Skin epidermis (tissue), 12 donors: ENCODE measurements around the gene GSTO2.

ENCODE experiments used
- H3K27ac ChIP-seq, 21 experiments: fragments of 200-600 bp; sonication (generic) in 11 of 21; one replicate each; pipeline ENCODE4 v1.5.0; 2020; ENCODE audit warnings: mild to moderate bottlenecking in 3 of 21, inconsistent platforms in 2 of 21, moderate library complexity in 2 of 21
- H3K4me3 ChIP-seq, 7 experiments: fragments of 200-600 bp; sonication (generic) in 2 of 7; one replicate each; pipeline ENCODE4 v1.5.0; 2020; ENCODE audit warnings: inconsistent platforms in 2 of 7, mild to moderate bottlenecking in 2 of 7, moderate library complexity in 1 of 7

GSTO2 gene

DNA sequence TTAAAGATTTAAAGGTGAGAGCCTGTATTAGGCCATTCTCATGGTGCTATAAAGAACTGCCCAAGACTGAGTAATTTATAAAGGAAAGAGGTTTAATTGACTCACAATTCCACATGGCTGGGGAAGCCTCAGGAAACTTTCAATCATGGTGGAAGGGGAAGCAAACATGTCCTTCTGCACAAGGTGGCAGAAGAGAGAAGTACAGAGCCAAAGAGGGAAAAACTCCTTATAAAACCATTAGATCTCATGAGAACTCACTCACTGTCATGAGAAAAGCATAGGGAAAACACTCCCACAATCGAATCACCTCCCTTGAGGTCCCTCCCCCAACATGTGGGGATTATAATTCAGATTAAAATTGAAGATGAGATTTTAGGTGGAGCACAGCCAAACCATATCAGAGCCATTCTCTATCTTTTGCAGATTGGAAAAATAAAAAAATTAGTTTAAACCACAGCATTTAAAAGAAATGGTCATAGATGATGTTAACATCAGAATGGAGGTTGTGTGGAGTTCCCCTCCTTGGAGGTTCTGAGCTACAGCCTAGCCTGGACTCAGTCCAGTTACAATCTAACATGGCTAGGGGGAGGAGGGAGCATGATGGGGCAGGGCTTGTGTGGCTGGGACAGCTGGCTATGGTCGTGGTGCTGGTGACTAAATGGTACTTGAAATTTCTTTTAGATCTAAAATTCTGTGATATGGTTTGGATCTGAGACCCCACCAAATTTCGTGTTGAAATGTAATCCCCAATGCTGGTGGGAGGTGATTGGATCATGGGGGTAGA lies 33.1 kb downstream of the GSTO2 start:
- peak overlapping the region in 2 of 21 experiments; percentile 82 to 85 for H3K27ac ChIP-seq
- H3K4me3 ChIP-seq, result no peak overlapping the region

- Histone ChIP-seq H3K27ac (no peak overlapping the region), H3K4me3 (no peak overlapping the region)
These were observed 34.8 kb downstream of the GSTO2 start for GRCh38 chr10:104303594-104304355.

DNA sequence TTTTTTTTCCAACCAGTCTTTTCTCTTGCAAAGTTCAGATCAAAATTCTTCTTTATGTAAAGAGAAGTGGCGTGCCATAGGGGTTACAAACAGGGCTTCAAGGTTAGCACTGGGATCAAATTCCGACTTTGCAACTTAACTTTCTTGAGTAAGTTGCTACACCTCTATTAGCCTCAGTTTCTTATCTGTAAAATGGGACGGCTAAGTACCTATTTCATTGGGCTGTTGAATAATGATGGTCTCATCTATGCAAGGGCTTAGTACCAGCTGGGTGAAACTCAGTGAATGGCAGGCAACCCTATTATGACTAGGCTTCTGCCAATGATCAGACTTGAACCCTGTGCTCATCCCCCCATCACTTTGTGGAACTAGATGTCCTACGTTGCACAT lies 35.4 kb downstream of the GSTO2 start:
- no peak overlapping the region for H3K27ac ChIP-seq

DNA sequence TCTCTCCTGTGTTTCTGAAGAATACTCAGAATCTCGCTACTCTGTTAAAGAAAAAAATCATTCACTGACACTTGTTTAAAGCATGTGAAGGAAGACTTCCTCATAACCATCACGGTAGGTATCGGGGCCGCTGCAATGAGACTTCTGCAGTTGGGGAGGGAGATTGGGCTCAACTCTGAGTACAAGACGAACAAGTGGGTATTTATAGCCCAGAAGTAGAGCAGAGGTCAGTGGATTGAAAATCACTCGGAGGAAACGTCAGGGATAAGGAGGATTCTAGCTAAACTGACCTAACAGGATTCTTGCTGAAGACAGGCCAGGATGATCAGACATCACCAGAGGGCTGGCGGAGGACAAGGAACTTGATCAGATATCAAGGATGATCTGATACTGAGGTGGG lies 35.9 kb downstream of the GSTO2 start:
- peak overlapping the region in 1 of 21 experiments; percentile 37 for H3K27ac ChIP-seq

More for the DNA sequence above, 35.4 kb downstream of the GSTO2 start:
- H3K4me3 ChIP-seq, result no peak overlapping the region

GRCh38 chr10:104306897-104307296 lies 37.9 kb downstream of the GSTO2 start:
- H3K27ac ChIP-seq, result no peak overlapping the region
- no peak overlapping the region for H3K4me3 ChIP-seq

More for the DNA sequence above, 35.9 kb downstream of the GSTO2 start:
- no peak overlapping the region for H3K4me3 ChIP-seq

GRCh38 chr10:104307576-104308438 lies 38.8 kb downstream of the GSTO2 start:
- Histone ChIP-seq H3K27ac (peak overlapping the region in 2 of 21 experiments; percentile 2 to 29), H3K4me3 (no peak overlapping the region)

- Histone ChIP-seq H3K4me3 (no peak overlapping the region), H3K27ac (peak overlapping the region in 1 of 21 experiments; percentile 29)
These were observed 39.5 kb downstream of the GSTO2 start for GRCh38 chr10:104308439-104308903.

DNA sequence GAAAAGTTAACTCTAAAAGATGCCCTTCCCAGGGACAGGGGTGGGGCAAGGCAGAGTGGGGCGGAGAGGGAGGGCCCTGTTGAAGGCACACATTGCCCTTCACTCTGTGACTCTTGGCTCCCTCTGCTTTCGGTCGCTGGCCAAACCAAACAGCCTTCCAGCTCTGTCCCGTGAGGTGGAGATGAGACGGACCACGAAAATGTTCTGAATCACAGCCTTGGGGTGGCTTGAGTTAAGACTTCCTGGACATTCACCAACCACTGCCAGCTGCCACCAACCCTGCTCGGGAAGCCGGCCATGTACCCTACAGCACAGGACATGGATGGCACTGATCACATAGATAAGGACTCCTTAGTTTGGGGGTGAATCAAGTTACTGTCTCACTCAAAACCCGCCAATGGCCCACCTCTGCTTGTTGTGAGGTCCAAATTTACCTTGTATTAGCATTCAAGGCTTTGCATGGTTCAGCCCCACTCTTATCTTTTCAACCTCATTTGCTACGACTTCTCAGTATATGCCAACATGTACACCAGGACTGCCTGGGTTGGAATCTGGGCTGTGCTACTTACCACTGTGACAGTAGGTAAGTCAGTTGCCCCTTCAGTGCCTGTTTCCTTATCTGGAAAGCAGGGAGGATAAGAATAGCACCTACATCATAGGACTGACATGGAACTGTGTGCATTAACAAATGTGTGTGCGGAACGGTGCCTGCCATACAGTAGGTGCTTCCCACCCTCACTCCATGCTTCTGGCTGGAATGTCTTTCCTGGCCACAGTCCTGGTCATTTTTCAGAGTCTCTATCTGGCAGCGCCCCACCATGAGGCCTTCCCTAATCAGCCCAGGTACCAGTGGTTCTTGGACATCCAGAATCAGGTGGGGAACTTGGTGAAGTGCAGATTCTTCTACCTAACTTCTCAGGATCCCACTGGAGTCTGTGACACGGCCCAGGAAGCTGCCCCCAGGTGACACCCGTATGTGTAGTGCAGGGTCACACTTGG lies 41.3 kb downstream of the GSTO2 start:
- no peak overlapping the region for H3K4me3 ChIP-seq
- peak overlapping the region in 2 of 21 experiments; percentile 11 to 34 for H3K27ac ChIP-seq

- no peak overlapping the region for H3K4me3 ChIP-seq
- H3K27ac ChIP-seq, result no peak overlapping the region
These were observed 42.3 kb downstream of the GSTO2 start for GRCh38 chr10:104311184-104311720.

DNA sequence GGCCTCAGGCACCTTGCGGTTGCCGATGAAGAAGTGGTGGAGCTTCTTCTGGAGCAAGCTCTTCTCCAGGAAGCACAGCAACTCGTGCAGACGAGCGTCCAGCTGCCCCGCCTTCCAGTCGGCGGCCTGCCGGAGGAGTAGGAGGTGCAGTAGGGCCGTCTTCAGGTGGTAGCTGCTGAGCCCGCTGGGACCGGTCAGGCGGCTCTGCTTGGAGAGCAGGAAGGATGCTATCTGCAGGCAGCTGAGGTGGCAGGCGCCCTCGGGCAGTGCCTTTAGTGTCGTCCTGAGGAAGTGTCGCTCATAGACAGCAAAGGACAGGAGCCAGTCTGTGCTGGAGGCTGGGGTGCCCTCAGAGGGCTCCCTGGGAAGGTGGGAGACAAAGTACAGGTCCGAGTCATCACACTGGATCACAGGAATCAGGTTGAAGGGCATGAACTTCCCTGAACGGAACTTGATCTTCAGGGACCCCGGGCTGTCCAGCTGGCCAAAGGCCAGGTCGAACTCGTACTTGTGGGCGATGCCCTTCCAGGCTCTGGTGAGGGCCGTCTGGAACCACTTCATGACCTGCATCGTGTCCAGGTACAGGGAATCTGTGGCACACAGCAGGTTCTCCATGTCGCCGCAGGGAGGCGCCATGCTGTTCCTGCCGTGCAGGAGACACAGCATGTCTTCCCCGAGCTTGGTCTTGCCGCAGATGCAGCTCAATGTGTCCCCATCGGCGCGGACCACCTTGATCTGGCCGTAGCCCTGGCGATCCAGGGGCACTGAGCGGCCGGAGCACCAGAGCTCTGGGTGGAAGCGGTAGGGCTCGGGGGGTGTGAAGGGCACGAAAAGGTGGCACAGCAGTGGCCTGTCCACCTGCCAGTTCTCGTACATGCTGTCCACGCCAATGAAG lies 45.9 kb downstream of the GSTO2 start:
- no peak overlapping the region for H3K4me3 ChIP-seq
- no peak overlapping the region for H3K27ac ChIP-seq

GRCh38 chr10:104315486-104315921 lies 46.5 kb downstream of the GSTO2 start:
- no peak overlapping the region for H3K4me3 ChIP-seq
- no peak overlapping the region for H3K27ac ChIP-seq

GRCh38 chr10:104316321-104317099 lies 47.5 kb downstream of the GSTO2 start:
- Histone ChIP-seq H3K27ac (peak overlapping the region in 13 of 21 experiments; percentile 0 to 98 (median 49)), H3K4me3 (no peak overlapping the region)

DNA sequence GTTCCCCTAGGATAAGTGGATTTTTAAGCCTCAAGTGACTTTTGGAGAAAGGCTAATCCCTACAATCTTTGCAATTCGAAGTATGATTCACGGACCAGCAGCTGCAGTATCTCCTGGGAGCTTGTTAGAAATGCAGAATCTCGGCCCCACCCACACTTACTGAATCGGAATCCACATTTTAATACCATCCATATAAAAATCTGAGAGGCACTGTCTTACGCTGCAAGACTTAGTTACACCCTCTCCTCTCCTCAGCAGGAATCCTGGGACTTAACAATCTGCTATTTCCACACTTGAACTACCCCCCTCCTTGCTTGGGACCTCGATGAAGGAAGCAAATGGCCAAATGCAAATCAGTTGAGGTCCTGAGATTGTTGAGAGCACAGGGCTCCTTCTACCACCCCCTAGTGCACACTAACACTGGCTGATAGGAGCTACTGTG lies 48.3 kb downstream of the GSTO2 start:
- no peak overlapping the region for H3K4me3 ChIP-seq
- peak overlapping the region in 18 of 21 experiments; percentile 23 to 98 (median 55) for H3K27ac ChIP-seq

GRCh38 chr10:104317726-104318299 lies 48.8 kb downstream of the GSTO2 start:
- Histone ChIP-seq H3K4me3 (no peak overlapping the region), H3K27ac (peak overlapping the region in 18 of 21 experiments; percentile 40 to 98 (median 57))

GRCh38 chr10:104318326-104318725 lies 49.3 kb downstream of the GSTO2 start:
- H3K27ac ChIP-seq, result peak overlapping the region in 18 of 21 experiments; percentile 45 to 98 (median 58)

More at GRCh38 chr10:104318326-104318725, 49.3 kb downstream of the GSTO2 start:
- no peak overlapping the region for H3K4me3 ChIP-seq
